ENCODE data around the gene KCNC1. TPM values are rescaled to one million over a fixed set of nuclear protein-coding genes. Genes with fewer than 3 reads are reported as not detected.

The KCNC1 gene
- total and polyA plus RNA-seq, 4 donors, result 0.54 TPM; not detected in 3

DNA sequence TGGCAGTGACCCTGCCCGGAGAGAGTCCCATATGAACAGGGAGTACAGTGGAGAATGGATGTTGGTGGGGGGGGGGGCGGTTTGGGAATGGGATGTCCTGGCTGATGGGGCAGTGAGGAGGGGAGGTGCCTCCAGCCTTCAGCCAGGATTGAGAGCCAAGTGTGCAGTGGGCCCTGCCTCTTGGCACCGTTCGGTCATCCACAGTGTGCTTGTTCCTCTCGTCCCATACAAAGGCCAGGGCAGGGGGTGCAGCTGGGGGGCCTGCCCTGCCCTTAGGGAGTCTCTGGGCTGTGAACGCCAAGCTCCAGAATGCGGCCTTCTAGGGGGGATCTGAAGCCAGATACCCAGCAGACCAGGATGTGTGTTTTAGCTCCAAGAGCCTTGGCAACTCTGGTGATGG is 34.0 kb downstream of the KCNC1 start:
- TF ChIP-seq HNF4G (IDR thresholded peaks at IDR 0.05), result no peak
- TF ChIP-seq FOXA2 (IDR thresholded peaks at IDR 0.05), result no peak
- TF ChIP-seq, protein P1, sequence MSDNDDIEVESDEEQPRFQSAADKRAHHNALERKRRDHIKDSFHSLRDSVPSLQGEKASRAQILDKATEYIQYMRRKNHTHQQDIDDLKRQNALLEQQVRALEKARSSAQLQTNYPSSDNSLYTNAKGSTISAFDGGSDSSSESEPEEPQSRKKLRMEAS (IDR thresholded peaks at IDR 0.05), result no peak
- TF ChIP-seq TAF1 (conservative IDR thresholded peaks at IDR 0.05), result no peak
- no peak for TF ChIP-seq EGR1 (IDR thresholded peaks at IDR 0.05; ENCODE audit: low read depth in 2 of 2)
- TF ChIP-seq ZBTB33 (IDR thresholded peaks at IDR 0.05), result no peak
- Histone ChIP-seq H3K27ac (ENCODE audit: low read depth in 1 of 2, low read length in 2 of 2) (no peak overlapping the region), H3K9ac (ENCODE audit: low read depth in 1 of 2, low read length in 2 of 2) (no peak overlapping the region), H3K4me3 (ENCODE audit: low read depth in 1 of 3, low read length in 3 of 3) (no peak overlapping the region), H3K9me3 (ENCODE audit: control insufficient read depth in 4 of 4, low read length in 3 of 4) (no peaks in the 10 kb centered on the region), H3K36me3 (ENCODE audit: control insufficient read depth in 4 of 4, insufficient read depth in 3 of 4, low read depth in 1 of 4, low read length in 3 of 4) (no peaks in the 10 kb centered on the region), H3K4me1 (ENCODE audit: control insufficient read depth in 4 of 4, insufficient read depth in 4 of 4, low read length in 3 of 4) (peaks cover 3 to 15% (median 13%) of the 10 kb centered on the region in 4 donors), H3K27me3 (ENCODE audit: control insufficient read depth in 4 of 4, insufficient read depth in 4 of 4, low read length in 3 of 4) (no peaks in the 10 kb centered on the region)
- no peak for DNase-seq (ENCODE audit: low spot score)
- WGBS, result 95% methylated on average over 7 of the region's 7 CpGs

GRCh38 chr11:17769218-17769617 is 34.6 kb downstream of the KCNC1 start:
- Histone ChIP-seq H3K36me3 (ENCODE audit: control insufficient read depth in 4 of 4, insufficient read depth in 3 of 4, low read depth in 1 of 4, low read length in 3 of 4) (no peaks in the 10 kb centered on the region), H3K4me1 (ENCODE audit: control insufficient read depth in 4 of 4, insufficient read depth in 4 of 4, low read length in 3 of 4) (peaks cover 3 to 15% (median 13%) of the 10 kb centered on the region in 4 donors), H3K4me3 (ENCODE audit: low read depth in 1 of 3, low read length in 3 of 3) (no peak overlapping the region), H3K27ac (ENCODE audit: low read depth in 1 of 2, low read length in 2 of 2) (no peak overlapping the region), H3K9ac (ENCODE audit: low read depth in 1 of 2, low read length in 2 of 2) (no peak overlapping the region), H3K27me3 (ENCODE audit: control insufficient read depth in 4 of 4, insufficient read depth in 4 of 4, low read length in 3 of 4) (no peaks in the 10 kb centered on the region), H3K9me3 (ENCODE audit: control insufficient read depth in 4 of 4, low read length in 3 of 4) (no peaks in the 10 kb centered on the region)
- no peak for DNase-seq (ENCODE audit: low spot score)
- TF ChIP-seq TAF1 (conservative IDR thresholded peaks at IDR 0.05) (no peak), GABPA (IDR thresholded peaks at IDR 0.05 in 1 of 2, conservative IDR thresholded peaks at IDR 0.05 in 1 of 2) (no peak), SP1 (IDR thresholded peaks at IDR 0.05) (no peak), JUND (IDR thresholded peaks at IDR 0.05) (no peak), RXRA (IDR thresholded peaks at IDR 0.05) (no peak), ZBTB33 (IDR thresholded peaks at IDR 0.05) (no peak), FOXA2 (IDR thresholded peaks at IDR 0.05) (no peak), HNF4A (conservative IDR thresholded peaks at IDR 0.05) (no peak), YY1 (IDR thresholded peaks at IDR 0.05) (no peak), HNF4G (IDR thresholded peaks at IDR 0.05) (no peak), EGR1 (IDR thresholded peaks at IDR 0.05; ENCODE audit: low read depth in 2 of 2) (no peak)
- TF ChIP-seq, protein P2, sequence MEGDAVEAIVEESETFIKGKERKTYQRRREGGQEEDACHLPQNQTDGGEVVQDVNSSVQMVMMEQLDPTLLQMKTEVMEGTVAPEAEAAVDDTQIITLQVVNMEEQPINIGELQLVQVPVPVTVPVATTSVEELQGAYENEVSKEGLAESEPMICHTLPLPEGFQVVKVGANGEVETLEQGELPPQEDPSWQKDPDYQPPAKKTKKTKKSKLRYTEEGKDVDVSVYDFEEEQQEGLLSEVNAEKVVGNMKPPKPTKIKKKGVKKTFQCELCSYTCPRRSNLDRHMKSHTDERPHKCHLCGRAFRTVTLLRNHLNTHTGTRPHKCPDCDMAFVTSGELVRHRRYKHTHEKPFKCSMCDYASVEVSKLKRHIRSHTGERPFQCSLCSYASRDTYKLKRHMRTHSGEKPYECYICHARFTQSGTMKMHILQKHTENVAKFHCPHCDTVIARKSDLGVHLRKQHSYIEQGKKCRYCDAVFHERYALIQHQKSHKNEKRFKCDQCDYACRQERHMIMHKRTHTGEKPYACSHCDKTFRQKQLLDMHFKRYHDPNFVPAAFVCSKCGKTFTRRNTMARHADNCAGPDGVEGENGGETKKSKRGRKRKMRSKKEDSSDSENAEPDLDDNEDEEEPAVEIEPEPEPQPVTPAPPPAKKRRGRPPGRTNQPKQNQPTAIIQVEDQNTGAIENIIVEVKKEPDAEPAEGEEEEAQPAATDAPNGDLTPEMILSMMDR (IDR thresholded peaks at IDR 0.05; ENCODE audit: low read depth, low read length, missing input control), result no peak
- TF ChIP-seq, protein P1 (IDR thresholded peaks at IDR 0.05), result no peak
- WGBS, result 96% methylated on average over 1 of the region's 1 CpG
